Measurements from ENCODE around the gene ZNG1F. TPM values are rescaled to one million over a fixed set of nuclear protein-coding genes. Genes with fewer than 3 reads are reported as not detected.
"Not testable (repeated sequence)": the region's sequence is repeated elsewhere in the genome, so short reads cannot be mapped to it uniquely, and the experiment has no call there.

The ZNG1F gene
- total RNA-seq, 1 experiment from 2014 or later, result 4.4 TPM

- DNase-seq (ENCODE audit: low read depth), result not testable (repeated sequence)
Measured at GRCh38 chr9:41123396-41123795, 65.7 kb downstream of the ZNG1F start.

GRCh38 chr9:41120696-41121095, 68.4 kb downstream of the ZNG1F start:
- not testable (repeated sequence) for DNase-seq (ENCODE audit: low read depth)

- not testable (repeated sequence) for DNase-seq (ENCODE audit: low read depth)
Measured at GRCh38 chr9:41119719-41120118, 69.4 kb downstream of the ZNG1F start.

GRCh38 chr9:41119311-41119710, 69.8 kb downstream of the ZNG1F start:
- DNase-seq (ENCODE audit: low read depth), result not testable (repeated sequence)

GRCh38 chr9:41113348-41113747, 75.8 kb downstream of the ZNG1F start:
- DNase-seq (ENCODE audit: low read depth), result not testable (repeated sequence)

- DNase-seq (ENCODE audit: low read depth), result not testable (repeated sequence)
Measured at GRCh38 chr9:41111414-41111813, 77.7 kb downstream of the ZNG1F start.

- DNase-seq (ENCODE audit: low read depth), result not testable (repeated sequence)
Measured at GRCh38 chr9:41110913-41111312, 78.2 kb downstream of the ZNG1F start.

GRCh38 chr9:41109253-41109652, 79.9 kb downstream of the ZNG1F start:
- not testable (repeated sequence) for DNase-seq (ENCODE audit: low read depth)

- DNase-seq (ENCODE audit: low read depth), result not testable (repeated sequence)
Measured at GRCh38 chr9:41108816-41109215, 80.3 kb downstream of the ZNG1F start.

GRCh38 chr9:41106472-41107116, 82.5 kb downstream of the ZNG1F start:
- not testable (repeated sequence) for DNase-seq (ENCODE audit: low read depth)

- not testable (repeated sequence) for DNase-seq (ENCODE audit: low read depth)
Measured at GRCh38 chr9:41105557-41106253, 83.4 kb downstream of the ZNG1F start.

GRCh38 chr9:41104542-41104941, 84.6 kb downstream of the ZNG1F start:
- not testable (repeated sequence) for DNase-seq (ENCODE audit: low read depth)

GRCh38 chr9:41100508-41100907, 88.6 kb downstream of the ZNG1F start:
- DNase-seq (ENCODE audit: low read depth), result not testable (repeated sequence)

- DNase-seq (ENCODE audit: low read depth), result not testable (repeated sequence)
Measured at GRCh38 chr9:41098759-41099158, 90.4 kb downstream of the ZNG1F start.

- not testable (repeated sequence) for DNase-seq (ENCODE audit: low read depth)
Measured at GRCh38 chr9:41095060-41095459, 94.1 kb downstream of the ZNG1F start.

GRCh38 chr9:41094010-41094773, 94.9 kb downstream of the ZNG1F start:
- DNase-seq (ENCODE audit: low read depth), result peak; percentile 28

- DNase-seq (ENCODE audit: low read depth), result not testable (repeated sequence)
Measured at GRCh38 chr9:41090922-41091321, 98.2 kb downstream of the ZNG1F start.

- not testable (repeated sequence) for DNase-seq (ENCODE audit: low read depth)
Measured at GRCh38 chr9:41090386-41090785, 98.7 kb downstream of the ZNG1F start.

GRCh38 chr9:41088450-41089059, 100.6 kb downstream of the ZNG1F start:
- DNase-seq (ENCODE audit: low read depth), result not testable (repeated sequence)

- not testable (repeated sequence) for DNase-seq (ENCODE audit: low read depth)
Measured at GRCh38 chr9:41087929-41088328, 101.2 kb downstream of the ZNG1F start.

- DNase-seq (ENCODE audit: low read depth), result not testable (repeated sequence)
Measured at GRCh38 chr9:41087157-41087780, 101.8 kb downstream of the ZNG1F start.
